K562 (cell line): ENCODE data around the gene IGF2R. TPM values are rescaled to one million over a fixed set of nuclear protein-coding genes. Genes with fewer than 3 reads are reported as not detected.

Experiments
- BCOR ChIP-seq: fragments of 450-650 bp; IDR thresholded peaks from 2 replicates; pipeline ENCODE4 v1.6.1; 2016
- C11orf30 ChIP-seq: fragments of 450-650 bp; IDR thresholded peaks from 2 replicates; pipeline ENCODE4 v1.6.1; 2016; ENCODE audit warnings: low read depth, mild to moderate bottlenecking
- ELF4 ChIP-seq: fragments of 450-650 bp; formaldehyde crosslinking; IDR thresholded peaks from 2 replicates; pipeline ENCODE4 v1.4.0; 2022; ENCODE audit warnings: missing genetic modification characterization
- NCOR1 ChIP-seq: fragments of 450-650 bp; IDR thresholded peaks from 2 replicates; pipeline ENCODE4 v1.6.1; 2016; ENCODE audit warnings: mild to moderate bottlenecking, moderate library complexity
- ZNF407 ChIP-seq: fragments of 450-650 bp; IDR thresholded peaks from 2 replicates; pipeline ENCODE4 v1.6.1; 2016; ENCODE audit warnings: low read depth
- ZNF778 ChIP-seq: fragments of 450-650 bp; formaldehyde crosslinking; IDR thresholded peaks from 2 replicates; pipeline ENCODE4 v1.4.0; 2020; ENCODE audit warnings: mild to moderate bottlenecking, moderate library complexity
- polyA plus RNA-seq, 8 experiments: library from polyadenylated mRNA; depleted of rRNA in 4 of 8; stranded (reverse) in 5 of 8; unstranded in 3 of 8; fragments of >200 nt; fragmentation: Nextera tagmentation in 2 of 8; fragmentation: Illumina TruSeq in 1 of 8; extraction: Ambion mirVana in 2 of 8; extraction: Trizol in 1 of 8; gene quantifications; 2 replicates each; pipeline versions ENCODE4 v1.2.1 to v1.2.3, GENCODE V29; 2011 to 2014; ENCODE audit warnings: inconsistent platforms in 1 of 8, missing spikeins in 1 of 8
- total RNA-seq, 7 experiments: library from RNA; depleted of rRNA in 6 of 7; stranded (reverse); fragments of >200 nt in 6 of 7; fragmentation: Illumina TruSeq in 2 of 7; extraction: Trizol in 2 of 7; gene quantifications; 2 replicates each; pipeline versions ENCODE4 v1.2.1 to v1.2.3, GENCODE V29; 2011 to 2021; ENCODE audit warnings: low replicate concordance in 1 of 7
- TF ChIP-seq, protein P1 (sequence below): fragments of 200-600 bp; sonication (generic); IDR thresholded peaks from one replicate; pipeline ENCODE4 v1.6.1; 2012; ENCODE audit warnings: mild to moderate bottlenecking, low read depth, low read length, inconsistent platforms

The IGF2R gene
- total and polyA plus RNA-seq, 9 of the 15 experiments (the other 6 are each of a cell fraction or from before 2014, with no cell fraction given), result 3.5 to 92.3 (median 34.5) TPM

DNA sequence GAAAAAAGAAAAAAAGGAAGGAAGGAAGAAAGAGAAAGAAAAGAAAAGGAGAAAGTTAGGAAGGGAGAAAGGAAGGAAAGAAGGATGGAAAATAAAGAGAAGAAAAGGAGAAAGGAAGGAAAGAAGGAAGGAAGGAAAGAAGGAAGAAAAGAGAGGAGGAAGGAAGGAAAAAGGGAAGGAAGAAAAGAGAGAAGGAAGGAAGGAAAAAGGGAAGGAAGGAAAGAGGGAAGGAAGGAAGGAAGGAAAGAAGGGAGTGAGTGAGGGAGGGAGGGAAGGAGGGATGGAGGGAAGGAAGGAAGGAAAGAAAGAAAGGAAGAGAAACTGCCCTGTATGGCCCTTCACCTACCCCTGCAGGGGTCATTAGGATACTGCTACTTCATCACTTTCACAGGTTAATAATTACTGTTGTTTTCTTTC lies 12.9 kb upstream of the IGF2R start (continued):
- TF ChIP-seq, protein P1, sequence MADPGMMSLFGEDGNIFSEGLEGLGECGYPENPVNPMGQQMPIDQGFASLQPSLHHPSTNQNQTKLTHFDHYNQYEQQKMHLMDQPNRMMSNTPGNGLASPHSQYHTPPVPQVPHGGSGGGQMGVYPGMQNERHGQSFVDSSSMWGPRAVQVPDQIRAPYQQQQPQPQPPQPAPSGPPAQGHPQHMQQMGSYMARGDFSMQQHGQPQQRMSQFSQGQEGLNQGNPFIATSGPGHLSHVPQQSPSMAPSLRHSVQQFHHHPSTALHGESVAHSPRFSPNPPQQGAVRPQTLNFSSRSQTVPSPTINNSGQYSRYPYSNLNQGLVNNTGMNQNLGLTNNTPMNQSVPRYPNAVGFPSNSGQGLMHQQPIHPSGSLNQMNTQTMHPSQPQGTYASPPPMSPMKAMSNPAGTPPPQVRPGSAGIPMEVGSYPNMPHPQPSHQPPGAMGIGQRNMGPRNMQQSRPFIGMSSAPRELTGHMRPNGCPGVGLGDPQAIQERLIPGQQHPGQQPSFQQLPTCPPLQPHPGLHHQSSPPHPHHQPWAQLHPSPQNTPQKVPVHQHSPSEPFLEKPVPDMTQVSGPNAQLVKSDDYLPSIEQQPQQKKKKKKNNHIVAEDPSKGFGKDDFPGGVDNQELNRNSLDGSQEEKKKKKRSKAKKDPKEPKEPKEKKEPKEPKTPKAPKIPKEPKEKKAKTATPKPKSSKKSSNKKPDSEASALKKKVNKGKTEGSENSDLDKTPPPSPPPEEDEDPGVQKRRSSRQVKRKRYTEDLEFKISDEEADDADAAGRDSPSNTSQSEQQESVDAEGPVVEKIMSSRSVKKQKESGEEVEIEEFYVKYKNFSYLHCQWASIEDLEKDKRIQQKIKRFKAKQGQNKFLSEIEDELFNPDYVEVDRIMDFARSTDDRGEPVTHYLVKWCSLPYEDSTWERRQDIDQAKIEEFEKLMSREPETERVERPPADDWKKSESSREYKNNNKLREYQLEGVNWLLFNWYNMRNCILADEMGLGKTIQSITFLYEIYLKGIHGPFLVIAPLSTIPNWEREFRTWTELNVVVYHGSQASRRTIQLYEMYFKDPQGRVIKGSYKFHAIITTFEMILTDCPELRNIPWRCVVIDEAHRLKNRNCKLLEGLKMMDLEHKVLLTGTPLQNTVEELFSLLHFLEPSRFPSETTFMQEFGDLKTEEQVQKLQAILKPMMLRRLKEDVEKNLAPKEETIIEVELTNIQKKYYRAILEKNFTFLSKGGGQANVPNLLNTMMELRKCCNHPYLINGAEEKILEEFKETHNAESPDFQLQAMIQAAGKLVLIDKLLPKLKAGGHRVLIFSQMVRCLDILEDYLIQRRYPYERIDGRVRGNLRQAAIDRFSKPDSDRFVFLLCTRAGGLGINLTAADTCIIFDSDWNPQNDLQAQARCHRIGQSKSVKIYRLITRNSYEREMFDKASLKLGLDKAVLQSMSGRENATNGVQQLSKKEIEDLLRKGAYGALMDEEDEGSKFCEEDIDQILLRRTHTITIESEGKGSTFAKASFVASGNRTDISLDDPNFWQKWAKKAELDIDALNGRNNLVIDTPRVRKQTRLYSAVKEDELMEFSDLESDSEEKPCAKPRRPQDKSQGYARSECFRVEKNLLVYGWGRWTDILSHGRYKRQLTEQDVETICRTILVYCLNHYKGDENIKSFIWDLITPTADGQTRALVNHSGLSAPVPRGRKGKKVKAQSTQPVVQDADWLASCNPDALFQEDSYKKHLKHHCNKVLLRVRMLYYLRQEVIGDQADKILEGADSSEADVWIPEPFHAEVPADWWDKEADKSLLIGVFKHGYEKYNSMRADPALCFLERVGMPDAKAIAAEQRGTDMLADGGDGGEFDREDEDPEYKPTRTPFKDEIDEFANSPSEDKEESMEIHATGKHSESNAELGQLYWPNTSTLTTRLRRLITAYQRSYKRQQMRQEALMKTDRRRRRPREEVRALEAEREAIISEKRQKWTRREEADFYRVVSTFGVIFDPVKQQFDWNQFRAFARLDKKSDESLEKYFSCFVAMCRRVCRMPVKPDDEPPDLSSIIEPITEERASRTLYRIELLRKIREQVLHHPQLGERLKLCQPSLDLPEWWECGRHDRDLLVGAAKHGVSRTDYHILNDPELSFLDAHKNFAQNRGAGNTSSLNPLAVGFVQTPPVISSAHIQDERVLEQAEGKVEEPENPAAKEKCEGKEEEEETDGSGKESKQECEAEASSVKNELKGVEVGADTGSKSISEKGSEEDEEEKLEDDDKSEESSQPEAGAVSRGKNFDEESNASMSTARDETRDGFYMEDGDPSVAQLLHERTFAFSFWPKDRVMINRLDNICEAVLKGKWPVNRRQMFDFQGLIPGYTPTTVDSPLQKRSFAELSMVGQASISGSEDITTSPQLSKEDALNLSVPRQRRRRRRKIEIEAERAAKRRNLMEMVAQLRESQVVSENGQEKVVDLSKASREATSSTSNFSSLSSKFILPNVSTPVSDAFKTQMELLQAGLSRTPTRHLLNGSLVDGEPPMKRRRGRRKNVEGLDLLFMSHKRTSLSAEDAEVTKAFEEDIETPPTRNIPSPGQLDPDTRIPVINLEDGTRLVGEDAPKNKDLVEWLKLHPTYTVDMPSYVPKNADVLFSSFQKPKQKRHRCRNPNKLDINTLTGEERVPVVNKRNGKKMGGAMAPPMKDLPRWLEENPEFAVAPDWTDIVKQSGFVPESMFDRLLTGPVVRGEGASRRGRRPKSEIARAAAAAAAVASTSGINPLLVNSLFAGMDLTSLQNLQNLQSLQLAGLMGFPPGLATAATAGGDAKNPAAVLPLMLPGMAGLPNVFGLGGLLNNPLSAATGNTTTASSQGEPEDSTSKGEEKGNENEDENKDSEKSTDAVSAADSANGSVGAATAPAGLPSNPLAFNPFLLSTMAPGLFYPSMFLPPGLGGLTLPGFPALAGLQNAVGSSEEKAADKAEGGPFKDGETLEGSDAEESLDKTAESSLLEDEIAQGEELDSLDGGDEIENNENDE, result no peak
- no peak for TF ChIP-seq BCOR
- TF ChIP-seq ZNF778 (CRISPR knock-in tag), result no peak
- peak; percentile 19; the same call in 1 of the 2 replicates for TF ChIP-seq C11orf30
- TF ChIP-seq ZNF407, result 0 out of 2 replicates have a peak, but pooled peaks have one; percentile 37
- peak; percentile 53; the same call in 1 of the 2 replicates for TF ChIP-seq ELF4
- 0 out of 2 replicates have a peak, but pooled peaks have one; percentile 14 for TF ChIP-seq NCOR1
- TF ChIP-seq, all 486 proteins: peak for 31
